IMR-90 (cell line): ENCODE data around the gene ZDHHC17.

Source experiments
- MXI1 ChIP-seq: IDR thresholded peaks from 2 replicates; pipeline ENCODE4 v1.6.1; 2012; ENCODE audit warnings: low read depth, mild to moderate bottlenecking, low read length, moderate library complexity, borderline replicate concordance
- POLR2A ChIP-seq: IDR thresholded peaks from 2 replicates; pipeline ENCODE4 v1.6.1; 2012; ENCODE audit warnings: mild to moderate bottlenecking, low read depth, low read length
- RCOR1 ChIP-seq: IDR thresholded peaks from 2 replicates; pipeline ENCODE4 v1.6.1; 2012; ENCODE audit warnings: mild to moderate bottlenecking, low read length, improper control_type of control experiment; ENCODE audit not compliant: insufficient replicate concordance
- TF ChIP-seq, protein P1 (sequence below): conservative IDR thresholded peaks from 2 replicates; pipeline ENCODE4 v1.5.1; 2012; ENCODE audit warnings: mild to moderate bottlenecking, low read depth, low read length, improper control_type of control experiment

DNA sequence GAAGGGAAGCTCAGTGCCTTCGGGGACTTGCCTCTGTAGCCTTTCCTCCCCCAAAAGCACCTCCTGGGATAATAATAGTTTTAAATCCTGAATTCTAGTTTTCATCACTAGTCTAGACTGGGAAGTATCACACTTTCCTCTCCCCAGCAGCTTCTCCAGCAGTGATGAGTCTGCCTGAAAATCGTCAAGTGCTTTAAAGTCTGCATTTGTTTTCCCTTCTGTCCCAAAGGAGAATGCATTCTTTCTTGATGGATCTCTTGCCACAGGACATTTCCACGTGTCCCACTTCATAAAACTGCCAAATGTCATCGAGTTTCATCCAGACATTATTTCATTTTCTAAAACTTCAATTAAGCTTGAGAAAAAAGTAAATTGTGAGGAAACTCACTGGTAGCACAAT is 99.9 kb downstream of the ZDHHC17 start:
- TF ChIP-seq, protein P1, sequence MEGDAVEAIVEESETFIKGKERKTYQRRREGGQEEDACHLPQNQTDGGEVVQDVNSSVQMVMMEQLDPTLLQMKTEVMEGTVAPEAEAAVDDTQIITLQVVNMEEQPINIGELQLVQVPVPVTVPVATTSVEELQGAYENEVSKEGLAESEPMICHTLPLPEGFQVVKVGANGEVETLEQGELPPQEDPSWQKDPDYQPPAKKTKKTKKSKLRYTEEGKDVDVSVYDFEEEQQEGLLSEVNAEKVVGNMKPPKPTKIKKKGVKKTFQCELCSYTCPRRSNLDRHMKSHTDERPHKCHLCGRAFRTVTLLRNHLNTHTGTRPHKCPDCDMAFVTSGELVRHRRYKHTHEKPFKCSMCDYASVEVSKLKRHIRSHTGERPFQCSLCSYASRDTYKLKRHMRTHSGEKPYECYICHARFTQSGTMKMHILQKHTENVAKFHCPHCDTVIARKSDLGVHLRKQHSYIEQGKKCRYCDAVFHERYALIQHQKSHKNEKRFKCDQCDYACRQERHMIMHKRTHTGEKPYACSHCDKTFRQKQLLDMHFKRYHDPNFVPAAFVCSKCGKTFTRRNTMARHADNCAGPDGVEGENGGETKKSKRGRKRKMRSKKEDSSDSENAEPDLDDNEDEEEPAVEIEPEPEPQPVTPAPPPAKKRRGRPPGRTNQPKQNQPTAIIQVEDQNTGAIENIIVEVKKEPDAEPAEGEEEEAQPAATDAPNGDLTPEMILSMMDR, result no peak
- TF ChIP-seq MXI1, result no peak
- TF ChIP-seq POLR2A, result no peak
- no peak for TF ChIP-seq RCOR1
